Measurements from ENCODE around the gene CCDC88B. TPM values are rescaled to one million over a fixed set of nuclear protein-coding genes. Genes with fewer than 3 reads are reported as not detected.
A peak's percentile ranks its signal among the peaks of the same experiment; 100 is the strongest.

CCDC88B gene
- total and polyA plus RNA-seq, 9 of the 15 experiments (the other 6 are each of a cell fraction or from before 2014, with no cell fraction given), result 0.13 to 18.1 (median 7.9) TPM

DNA sequence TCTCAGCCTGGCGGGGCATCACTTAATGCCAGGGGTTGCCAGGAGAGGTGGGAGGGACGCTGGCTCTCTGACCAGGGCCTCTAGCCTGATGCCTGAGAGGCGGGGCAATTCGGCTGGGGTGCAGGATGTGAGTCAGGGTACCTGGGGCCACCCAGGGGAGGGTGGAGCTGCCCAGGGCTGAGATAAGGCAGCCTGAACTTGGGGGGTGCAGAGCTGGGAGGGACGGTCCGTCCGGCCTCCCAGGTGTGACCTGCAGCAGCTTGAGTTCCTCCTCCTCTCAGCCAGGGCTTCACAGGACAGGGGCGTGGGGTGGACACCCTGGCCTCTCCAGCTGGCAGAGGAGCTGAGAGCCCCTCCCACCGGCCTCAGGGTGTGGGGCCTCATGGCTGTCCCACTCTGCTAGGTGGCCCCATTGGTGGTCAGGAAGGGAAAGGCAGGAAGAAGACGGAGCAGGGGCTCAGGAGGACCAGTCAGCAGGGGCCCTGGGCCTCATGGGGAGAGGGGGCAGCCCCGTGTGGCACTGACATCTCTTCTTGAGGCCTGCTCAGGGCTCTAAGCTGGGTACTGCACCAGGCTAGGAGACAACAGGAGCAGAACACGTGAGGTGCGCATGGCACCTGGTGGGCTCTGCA lies 18.0 kb downstream of the CCDC88B start (continued):
- TF ChIP-seq STAG1 (CRISPR knock-in tag; IDR thresholded peaks at IDR 0.05; ENCODE audit: borderline replicate concordance), result no peak
- no peak for TF ChIP-seq ARID4B (CRISPR knock-in tag; IDR thresholded peaks at IDR 0.05)
- no peak for TF ChIP-seq POU5F1 (IDR thresholded peaks at IDR 0.05; ENCODE audit: borderline replicate concordance, low read depth, low read length, partially characterized antibody)
- no peak for TF ChIP-seq CBX2 (IDR thresholded peaks at IDR 0.05; ENCODE audit: insufficient read depth, low read length, poor library complexity, severe bottlenecking)
- no peak for TF ChIP-seq ZNF354B (CRISPR knock-in tag; IDR thresholded peaks at IDR 0.05)
- no peak for TF ChIP-seq NCOR1 (IDR thresholded peaks at IDR 0.05)
- peak; percentile 13 to 81; a peak in 2 of 4 replicates for TF ChIP-seq MAZ (CRISPR knock-in tag; conservative IDR thresholded peaks at IDR 0.05 in 1 of 2, IDR thresholded peaks at IDR 0.05 in 1 of 2)
- TF ChIP-seq FOSL1 (tag; conservative IDR thresholded peaks at IDR 0.05), result peak; percentile 54
- no peak for TF ChIP-seq MCM3 (IDR thresholded peaks at IDR 0.05)
- no peak for TF ChIP-seq GATAD2B (IDR thresholded peaks at IDR 0.05; ENCODE audit: borderline replicate concordance)
- TF ChIP-seq NCOA4 (IDR thresholded peaks at IDR 0.05; ENCODE audit: partially characterized antibody), result no peak
- TF ChIP-seq SIN3B (IDR thresholded peaks at IDR 0.05; ENCODE audit: low read depth), result no peak
- no peak for TF ChIP-seq HNRNPL (IDR thresholded peaks at IDR 0.05; ENCODE audit: low read depth, low read length)
- no peak for TF ChIP-seq ZKSCAN8 (CRISPR knock-in tag; IDR thresholded peaks at IDR 0.05)
- no peak for TF ChIP-seq ZNF444 (CRISPR knock-in tag; IDR thresholded peaks at IDR 0.05)
- TF ChIP-seq ZNF740 (CRISPR knock-in tag; IDR thresholded peaks at IDR 0.05), result peak; percentile 93
- 0 out of 4 replicates have a peak, but pooled peaks of 1 of the 2 experiments have one; percentile 60 for TF ChIP-seq ZNF740 (tag; IDR thresholded peaks at IDR 0.05)
- TF ChIP-seq ARID1B (IDR thresholded peaks at IDR 0.05), result peak; percentile 68
- 0 out of 2 replicates have a peak, but pooled peaks have one; percentile 15 for TF ChIP-seq HLTF (IDR thresholded peaks at IDR 0.05)
- no peak for TF ChIP-seq AFF1 (IDR thresholded peaks at IDR 0.05; ENCODE audit: low read depth in 1 of 2, partially characterized antibody in 2 of 2)
